Ecto neural progenitor cell (in vitro differentiated cells): ENCODE data around the gene SORCS2.
A peak's percentile ranks its signal among the peaks of the same experiment; 100 is the strongest.

Source experiments
- DNase-seq: peaks from one replicate; pipeline ENCODE4 v3.0.0-alpha.2; 2018; ENCODE audit warnings: low spot score

The SORCS2 gene

DNA sequence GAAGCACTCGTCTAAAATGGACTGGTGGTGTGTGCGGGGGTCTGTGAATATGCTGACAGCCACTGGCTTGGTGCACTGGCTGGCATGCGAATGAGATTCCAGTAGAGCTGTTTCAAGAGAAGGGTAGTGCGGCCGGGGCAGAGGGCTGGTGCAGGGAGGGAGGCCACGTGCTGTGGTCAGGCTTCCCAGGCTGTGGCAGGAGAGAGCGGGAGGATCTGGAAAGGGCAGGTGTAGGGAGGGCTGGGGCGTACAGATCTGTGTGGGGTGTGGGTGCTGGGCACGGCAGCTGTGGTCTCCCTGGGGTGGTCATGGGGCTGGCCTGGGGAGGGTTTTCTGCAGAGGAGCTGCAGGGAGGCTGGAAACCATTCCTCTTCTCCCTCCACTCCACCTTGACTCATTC is 30.2 kb downstream of the SORCS2 start:
- no peak for DNase-seq

DNA sequence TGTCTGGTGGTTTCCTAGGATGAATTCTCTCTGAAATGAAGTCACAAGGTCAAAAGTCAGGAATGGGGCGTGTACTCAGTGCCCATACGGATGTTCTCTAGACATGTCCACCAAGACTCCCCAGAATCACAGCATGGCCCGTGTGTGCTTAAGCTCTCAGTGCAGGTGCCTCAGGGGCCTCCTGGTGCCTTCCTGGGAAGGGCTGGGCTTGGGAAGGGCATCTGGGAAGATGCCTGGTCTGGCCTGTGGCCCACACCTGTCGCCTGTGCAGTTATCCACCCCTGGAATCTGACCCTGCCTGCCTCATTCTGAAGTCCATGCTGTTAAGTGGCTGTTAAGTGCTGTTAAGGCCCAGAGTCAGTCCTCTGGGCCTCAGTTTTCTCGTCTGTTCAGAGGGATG is 31.2 kb downstream of the SORCS2 start:
- DNase-seq = no peak

DNA sequence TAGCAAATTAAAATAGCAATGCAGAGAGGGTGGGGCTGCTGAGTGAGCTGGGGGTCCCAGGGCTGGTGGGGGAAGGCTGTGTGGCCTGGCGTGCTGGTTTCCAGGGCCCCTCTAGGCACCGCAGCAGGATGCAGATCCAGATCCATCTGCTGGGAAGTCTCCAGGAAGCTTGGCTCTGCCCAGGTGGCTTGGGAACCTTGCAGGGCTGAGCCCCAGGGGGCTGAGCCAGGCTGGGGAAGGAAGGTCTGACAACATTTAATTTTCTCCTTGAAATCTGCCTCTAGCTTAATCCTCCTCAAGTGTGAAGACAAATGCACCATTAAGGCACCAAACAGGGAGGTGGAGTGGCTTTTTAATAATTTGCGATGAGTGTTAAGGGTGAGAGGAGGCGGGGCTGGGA is 31.7 kb downstream of the SORCS2 start:
- no peak for DNase-seq

DNA sequence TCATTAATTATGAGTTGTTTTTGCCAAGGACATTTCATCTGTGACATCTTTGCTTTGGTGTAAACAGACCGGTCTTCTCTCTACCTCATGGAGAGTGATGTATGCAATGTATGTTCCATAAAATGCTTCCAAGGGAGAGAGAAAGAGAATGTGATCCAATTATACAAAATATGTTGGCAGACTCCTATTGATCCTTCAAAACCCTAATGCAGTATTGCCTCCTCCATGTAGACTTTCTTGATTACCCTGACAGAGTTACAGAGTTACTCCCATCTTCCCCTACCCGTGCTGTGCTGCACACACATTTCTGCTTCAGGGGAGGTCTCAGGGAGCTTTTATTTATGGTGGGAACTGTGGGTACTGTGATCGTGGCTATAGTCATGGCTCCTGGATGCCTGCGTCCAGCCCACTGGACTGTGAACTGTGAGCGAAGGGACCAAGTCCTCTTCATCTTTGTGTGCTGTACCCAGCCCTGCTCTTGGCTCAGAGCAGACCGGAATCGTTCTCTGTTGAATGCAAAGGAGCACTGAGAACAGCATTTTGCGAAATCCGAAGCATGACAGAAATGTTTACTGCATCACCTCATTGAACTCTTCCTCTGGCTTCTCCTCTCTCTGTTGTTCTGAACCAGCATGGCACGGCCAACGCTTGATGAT is 32.7 kb downstream of the SORCS2 start:
- DNase-seq = no peak

DNA sequence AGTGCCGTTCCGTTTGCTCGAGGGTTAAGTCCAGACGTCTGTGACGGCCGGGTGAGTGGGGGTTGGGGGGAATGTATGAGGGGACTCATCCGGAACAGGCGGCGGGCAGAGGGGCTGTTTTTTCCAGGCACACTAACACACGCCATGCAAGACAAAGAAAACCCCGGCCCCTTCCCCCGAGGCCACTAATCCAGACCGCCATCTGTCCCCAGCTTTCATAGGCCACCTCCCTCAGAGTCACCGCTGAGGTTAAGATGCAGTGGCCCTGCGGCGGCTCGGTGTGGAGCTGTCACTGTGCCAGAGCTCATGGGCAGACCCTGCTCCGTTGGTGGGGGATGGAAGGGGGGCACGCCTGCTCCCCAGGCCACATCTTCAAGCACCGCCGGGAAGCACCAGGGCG is 34.1 kb downstream of the SORCS2 start:
- peak; percentile 67 for DNase-seq

DNA sequence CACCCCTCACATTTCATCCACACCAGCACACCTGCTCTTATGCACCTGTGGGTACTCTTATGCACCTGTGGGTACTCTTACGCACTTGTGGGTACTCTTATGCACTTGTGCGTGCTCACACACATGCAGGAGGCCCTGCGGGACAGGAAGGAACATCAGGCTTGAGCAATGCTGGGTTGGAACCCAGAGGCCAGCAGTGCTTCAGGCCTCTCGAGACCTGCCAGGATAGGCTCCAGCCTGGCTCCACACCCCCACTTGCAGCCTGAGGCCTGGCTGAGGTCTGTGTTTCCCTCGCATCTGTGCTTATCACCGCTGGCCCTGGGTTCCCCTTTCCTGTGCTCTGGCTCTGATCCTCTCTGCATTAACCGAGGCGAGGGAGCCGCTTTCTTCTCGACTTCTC is 34.7 kb downstream of the SORCS2 start:
- DNase-seq = no peak

DNA sequence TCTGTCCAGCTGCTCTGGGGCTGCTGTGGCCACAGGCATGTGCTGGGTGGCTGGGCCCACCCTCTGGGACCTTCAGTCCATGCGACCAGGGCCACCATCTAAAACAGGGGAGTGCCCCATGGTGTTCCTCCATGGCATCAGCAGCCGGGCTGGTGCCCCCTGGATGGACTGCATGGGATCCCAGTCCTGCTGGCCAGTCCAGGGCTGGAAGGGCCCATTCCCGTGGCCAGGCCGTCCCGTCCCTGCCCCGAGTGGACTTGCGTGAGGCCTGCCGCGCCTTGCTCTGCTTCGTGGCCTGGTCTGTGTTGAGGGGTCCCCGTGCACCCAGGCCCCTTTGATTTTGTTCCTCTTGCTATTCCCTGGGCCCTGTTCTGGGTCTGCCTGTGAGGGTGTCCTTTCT is 36.4 kb downstream of the SORCS2 start:
- no peak for DNase-seq

DNA sequence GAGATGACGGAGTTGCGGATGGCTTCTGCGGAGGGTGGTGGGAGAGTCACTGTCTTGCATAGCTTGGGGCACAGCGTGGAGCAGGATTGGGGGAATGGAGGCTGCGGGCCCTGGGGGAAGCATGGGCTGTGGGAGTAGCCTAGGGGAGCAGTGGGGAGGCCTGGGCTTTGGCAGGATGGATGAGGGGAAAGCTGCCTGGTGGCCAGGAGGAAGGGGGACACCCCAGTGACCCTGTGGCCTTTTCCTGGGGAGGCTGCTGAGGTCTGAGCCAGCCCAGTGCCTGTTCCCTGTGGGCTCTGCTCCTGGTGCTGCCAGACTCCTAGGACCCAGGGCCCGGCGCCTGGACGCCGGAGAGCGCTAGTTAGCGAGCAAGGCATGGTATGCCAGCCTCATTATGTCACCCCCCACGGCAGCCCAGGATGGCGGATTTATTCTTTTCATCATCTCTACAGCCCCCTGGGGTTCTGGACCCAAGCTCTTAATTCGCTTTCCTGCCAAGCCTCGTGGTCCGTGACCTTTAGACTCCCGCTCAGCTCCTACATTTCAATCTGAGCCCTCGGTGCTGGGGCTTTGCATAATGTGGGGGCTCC is 39.8 kb downstream of the SORCS2 start:
- no peak for DNase-seq

DNA sequence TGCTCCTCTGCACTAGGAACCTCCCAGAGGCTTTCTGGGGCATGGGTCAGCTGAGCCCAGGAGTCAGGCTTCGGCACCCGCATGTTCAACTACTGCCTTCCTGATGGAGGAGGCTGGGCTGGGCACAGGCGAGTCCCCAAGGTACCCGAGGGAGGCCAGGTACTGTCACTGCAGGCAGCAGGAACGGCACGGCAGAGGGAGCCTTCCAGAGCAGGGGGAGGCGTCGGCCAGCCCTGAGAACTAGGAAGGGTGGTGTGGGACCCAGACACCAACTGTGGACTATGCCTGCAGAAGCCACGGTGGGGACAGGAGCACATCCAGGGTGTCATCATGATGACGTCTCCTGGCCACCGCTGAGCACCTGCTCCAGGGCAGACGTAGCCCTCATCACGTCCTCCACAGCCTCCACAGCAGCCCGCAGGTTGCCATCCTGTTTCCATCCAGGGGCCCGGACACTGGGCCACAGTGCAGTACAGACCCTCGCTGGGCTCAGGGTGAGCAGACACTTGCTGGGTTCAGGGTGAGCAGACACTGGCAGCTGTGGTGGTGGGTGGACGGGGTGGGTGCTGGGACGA is 40.8 kb downstream of the SORCS2 start:
- DNase-seq = no peak

DNA sequence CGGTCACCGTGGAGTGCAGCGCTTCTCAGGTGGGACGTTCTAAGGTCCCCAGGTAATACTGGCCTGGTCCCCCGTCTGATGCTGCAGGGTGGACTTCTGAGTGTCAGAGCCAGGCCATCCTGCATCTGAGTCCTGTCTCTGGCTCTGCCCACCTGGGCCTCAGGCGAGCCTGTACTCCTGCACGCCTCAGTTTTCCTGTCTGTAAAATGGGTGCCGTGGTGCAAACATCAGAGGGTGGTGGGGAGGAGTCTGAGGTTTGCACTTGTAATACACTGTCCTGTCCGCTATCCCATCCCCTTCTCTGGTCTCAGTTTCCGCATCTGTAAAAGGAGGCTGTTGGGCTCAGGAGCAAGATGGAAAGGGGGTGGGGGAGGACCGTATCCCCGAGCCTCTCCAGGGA is 41.3 kb downstream of the SORCS2 start:
- no peak for DNase-seq

DNA sequence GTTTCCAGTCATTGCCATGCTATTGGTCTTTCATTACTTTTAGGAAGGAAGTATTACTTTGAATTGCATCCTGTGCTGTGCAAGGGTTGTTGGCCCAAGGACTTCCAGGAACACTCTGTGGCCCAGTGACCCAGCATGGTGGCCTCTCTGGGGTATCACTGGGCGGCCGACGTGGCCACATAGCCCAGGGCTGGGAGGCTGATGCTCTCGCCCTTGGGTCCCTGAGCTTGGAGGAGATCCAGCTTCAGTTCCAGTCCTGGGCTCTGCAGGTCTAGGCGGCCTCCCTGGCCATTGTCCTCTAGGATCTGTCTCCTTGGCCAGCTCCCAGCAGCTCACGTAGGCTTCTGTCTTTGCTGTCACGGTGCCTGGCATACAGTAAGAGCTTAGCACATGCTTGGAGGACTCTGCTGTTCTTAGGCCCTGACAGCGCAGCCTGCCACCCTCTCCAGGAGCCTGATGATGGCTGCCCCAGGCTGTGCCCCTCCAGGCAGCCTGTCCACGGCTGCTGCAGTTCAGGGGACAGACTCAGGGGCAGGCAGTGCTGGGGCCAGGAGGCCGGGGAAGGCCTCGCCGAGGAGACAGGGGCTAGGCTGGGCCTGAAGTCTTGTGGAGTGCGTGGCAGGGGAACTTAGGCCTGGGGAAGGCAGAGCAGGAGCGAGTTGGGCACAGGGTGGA is 42.2 kb downstream of the SORCS2 start:
- DNase-seq = no peak

DNA sequence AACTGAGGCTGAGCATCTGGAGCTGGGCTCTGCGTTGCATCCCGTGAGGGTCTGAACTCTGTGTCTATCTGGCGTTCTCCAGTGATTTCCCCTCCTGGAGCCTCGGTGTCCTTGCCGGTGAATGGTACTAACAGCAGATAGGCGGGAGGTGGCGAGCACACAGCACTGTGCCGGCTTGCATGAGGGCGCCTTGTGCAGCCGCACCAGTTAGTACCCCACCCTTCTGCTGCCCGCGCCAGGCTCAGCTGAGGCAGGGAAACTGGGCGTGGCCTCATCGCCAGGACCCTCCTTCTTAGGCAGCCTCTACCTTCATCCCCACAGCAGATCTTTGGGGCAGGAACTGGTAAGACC is 42.7 kb downstream of the SORCS2 start:
- no peak for DNase-seq

DNA sequence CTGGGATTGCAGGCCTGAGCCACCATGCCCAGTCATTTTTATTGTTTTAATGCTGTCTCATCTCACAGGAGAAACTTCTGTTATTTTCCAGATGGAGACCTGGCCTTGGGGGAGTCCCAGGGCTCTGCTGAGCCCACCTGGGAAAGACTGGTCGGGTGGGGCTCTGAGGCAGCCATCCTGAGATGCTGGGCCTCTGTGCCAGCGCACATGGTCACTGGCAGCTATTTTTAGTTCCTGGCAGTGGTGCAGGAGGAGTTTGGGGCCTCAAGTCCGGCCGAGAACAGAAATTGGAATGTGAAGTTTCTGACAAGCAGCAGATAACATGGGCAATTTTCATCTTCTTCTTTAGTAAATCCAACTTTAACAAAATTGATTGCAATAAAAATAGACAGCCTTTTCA is 44.5 kb downstream of the SORCS2 start:
- DNase-seq = no peak

DNA sequence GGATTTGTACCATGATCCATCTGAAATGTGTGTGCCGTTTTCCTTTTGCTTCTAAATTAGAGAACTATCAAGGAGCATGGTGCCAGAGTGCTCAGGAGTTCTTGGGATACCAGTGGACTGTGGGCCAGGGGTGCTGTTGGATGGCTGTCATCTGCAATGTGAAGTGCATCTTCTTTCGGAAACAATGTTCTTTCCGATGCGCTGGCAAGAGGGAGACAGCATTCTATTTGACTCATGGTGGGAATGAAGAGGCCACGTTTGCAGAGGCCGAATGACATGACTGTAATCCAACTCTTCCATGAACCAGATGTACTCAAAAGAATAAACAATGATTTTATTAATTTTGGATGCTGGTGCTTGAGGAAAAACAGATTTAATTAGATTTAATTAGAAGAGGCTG is 45.5 kb downstream of the SORCS2 start:
- no peak for DNase-seq

DNA sequence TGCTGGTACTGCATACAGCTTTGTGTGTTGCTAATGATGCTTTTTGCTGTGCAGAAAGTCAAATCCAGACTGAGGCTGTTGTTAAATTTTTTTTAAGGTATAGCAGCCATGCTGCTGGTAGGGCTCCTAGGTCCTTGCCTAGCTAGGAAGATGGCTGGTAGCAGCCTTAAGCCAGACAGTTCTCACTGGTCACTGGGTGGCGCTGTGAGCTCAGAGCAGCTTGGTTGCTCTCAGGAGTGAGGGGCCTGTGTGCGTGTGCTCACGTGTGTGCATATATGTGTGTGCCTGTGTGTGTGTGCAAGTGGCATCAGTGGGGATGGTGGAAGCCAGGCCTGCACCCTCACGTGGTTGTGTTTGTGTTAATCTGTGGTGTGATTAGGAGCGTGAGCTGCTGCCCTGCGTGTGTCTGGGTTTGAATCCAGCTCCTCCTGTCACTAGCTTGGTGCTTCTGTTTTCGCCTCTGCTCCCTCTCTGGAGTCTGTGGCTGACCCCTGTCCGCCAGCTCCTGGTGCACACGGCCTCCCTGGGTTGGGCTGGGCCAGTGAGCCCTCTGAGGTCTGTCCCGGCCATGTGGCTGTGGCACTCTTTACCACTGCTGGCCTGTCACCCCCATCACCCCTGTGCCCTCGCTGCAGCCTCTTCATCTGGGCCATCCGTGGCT is 46.1 kb downstream of the SORCS2 start:
- DNase-seq = no peak

DNA sequence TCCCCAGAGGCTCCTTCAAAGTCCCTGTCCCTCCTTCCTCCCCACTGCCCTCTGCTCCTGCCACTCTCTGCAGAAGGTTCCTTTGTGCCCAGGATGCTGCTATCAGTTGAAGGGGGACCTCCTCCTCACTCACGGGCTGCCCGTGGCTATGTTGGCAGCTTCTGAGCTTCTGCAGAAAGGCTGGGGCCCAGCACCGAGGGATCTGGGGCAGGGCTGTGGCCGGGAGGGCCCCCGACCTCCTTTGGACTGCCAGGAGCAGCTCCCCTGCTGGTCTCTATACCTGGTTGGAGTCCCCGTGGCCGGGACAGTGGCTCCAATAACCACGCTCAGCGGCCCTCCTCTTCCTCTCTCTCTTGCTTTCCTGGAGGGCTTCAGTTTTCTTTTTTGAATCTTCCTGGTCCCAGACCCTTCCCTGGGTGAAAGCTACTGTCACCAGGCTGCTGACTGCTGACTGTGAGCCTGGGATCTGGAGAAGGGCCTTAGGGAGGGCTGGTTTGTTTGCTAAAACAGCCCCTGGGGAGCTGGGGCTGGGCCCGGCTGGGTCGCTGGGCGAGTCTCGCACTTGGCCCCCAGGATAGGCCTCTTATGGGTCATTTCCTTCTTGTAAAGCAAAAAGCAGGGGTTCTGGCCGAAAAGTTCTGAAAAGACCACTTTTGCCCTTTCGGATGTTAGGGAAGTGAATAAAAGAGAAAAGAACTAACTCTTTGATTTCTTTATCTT is 46.9 kb downstream of the SORCS2 start:
- no peak for DNase-seq

DNA sequence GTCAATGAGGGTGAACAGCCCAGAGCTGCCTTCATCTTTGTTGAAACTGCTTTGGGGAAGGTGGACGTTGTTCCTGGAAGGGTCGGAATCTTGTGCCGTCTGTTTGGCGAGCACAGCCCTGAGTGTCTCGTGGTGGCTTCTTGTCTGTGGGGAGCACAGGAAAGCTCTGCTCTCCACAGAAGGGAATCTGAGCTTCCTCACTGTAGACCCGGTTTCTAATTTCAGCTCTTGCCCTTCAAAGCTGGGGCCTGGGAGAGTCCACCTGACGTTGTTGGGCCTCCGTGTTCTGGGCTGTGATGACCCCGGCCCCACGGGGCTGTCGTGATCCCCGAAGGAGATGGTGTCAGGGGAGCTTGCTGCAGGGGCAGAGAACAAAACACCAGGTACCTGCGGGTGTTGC is 47.5 kb downstream of the SORCS2 start:
- DNase-seq = no peak

DNA sequence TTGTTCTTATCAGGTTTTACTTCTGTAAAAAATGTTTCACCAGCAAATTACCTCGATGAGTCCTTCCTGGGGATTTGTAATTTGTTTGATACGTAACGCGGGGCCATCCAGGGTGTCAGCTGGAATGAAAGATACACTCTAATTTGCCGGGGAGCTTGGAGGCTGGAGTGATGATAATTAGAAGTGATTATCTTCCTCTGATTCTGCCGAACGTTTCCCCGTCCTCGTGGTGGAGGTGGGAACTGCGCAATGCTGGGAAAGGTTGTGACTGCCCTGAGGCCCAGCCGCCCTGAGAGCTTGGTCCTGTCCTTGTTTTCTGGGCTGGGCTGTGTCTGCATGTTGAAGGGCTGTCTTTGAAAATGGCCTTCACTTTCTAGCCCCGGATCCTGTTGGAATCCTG is 48.0 kb downstream of the SORCS2 start:
- no peak for DNase-seq

DNA sequence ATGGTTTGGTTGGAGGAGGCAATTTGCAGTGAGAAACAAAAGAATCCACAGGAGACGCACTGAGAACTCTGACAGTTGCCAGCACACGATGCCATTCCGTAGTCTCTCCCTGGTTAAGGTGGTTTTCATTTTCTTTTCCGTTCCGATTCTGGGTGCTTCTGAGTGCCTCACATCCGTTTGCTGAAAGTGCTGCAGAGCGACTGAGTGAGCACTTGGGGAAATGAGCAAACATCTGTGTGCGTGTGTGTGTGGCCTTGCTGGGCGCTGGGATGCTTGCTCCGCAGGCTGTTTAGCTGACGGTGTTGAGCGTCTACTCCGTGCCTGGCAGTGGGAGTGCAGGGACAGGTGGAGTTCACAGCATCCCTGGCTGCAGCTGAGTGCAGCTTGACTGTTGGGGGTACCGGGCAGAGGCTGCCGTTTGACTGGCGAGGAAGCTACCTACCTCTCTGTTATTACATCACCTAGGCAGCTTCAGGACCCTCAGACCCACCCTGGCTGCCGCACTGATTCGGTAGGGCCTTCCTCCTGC is 49.3 kb downstream of the SORCS2 start:
- no peak for DNase-seq

DNA sequence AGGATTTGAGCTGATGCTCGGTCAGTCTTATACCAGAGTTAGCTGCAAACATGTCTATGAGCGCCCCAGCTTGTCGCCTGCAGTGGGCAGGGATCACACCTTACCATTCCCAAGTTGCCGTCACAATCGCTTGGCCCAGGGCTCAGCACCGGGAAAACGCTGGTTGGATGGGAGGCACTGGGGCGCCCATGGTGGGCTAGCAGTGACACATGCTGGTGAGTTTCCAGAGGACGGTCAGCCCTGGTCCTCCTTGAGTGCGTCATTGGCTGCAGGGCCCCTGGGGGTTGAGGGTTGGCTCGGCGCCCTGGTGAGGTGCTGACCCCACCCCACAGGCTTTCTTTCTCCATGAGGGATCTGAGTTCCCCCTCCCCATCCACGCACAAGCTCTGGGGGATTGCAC is 50.4 kb downstream of the SORCS2 start:
- DNase-seq = no peak

DNA sequence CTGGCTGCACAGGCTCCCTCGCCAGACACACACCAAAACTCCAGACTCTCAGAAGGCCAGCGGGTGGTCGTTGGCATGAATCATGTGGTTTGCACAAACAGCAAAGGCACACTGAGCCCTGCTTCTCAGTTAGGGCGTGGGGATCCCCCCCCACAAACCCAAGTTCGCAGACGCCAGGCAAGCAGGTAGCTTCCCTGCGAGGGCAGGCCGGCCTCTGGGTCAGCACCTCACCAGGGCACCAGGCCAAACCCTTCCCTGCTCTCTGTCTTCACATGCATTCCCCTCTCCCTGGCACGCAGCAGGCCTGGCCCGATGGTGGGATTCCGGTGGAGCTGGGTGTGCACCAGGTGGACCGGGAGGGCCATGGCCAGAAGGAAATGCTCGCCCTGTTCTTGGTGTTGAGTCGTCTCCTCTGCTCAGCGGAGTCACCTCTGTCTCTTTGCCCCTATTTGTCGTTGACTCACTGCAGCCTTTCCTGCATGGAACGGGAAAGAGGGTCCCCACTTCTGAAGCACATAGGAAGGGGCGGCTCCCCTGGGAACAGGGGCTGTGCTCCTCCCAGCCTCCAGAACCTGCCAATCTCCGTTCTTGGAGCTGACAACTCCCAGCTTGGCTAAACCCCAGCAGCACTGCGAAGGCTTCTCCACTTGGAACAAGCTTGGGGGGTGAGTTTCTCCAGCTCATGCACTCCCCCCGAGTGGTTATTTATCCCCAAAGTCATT is 51.4 kb downstream of the SORCS2 start:
- DNase-seq = no peak

DNA sequence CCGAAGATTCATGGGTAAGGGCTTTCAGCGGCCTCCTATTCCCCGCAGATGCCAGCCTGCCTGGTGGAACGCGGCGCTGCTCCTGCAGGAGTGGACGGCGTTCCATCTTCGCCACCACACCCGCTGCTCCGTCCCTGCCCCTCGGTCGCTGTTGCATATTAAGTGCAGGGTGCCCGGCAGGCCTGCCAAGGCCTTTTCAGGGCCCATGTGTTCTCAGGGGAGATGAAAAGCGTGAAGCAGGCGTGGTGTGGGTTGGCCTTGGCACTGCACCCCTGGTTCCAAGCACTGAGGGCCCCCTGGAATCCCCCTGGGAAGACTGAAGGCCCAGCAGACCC is 52.0 kb downstream of the SORCS2 start:
- no peak for DNase-seq
